Cerebellar cortex (tissue), 1 donor: Measurements from ENCODE around the gene SPEF2.
"Not testable (repeated sequence)": the region's sequence is repeated elsewhere in the genome, so short reads cannot be mapped to it uniquely, and the experiment has no call there.

Experiments
- DNase-seq: peaks from one replicate; pipeline ENCODE4 v3.0.0-alpha.2; 2015; ENCODE audit warnings: low spot score

Gene SPEF2

GRCh38 chr5:35853631-35854030 is 236.0 kb downstream of the SPEF2 start:
- no peak for DNase-seq

DNA sequence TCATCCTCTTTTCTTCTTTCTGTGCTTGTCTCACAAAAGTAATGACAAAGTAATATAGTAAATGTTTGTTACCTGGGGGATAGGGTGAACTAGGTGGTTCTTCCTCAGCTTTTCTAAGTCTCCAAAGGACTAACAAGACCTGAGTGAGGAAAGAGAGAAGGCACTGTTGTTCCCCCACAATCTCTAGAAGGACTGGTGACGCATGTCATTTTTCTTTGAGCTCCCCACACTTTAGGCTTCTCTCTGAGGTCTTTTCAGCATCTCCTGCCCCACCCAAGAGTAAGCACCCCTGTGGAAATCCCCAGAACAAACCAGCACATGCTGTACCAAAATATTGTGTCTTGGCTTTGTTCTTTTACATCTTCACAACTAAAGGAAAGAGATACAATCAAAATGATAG is 236.6 kb downstream of the SPEF2 start:
- no peak for DNase-seq

- DNase-seq = no peak
Observed at GRCh38 chr5:35855187-35855586, 237.5 kb downstream of the SPEF2 start.

DNA sequence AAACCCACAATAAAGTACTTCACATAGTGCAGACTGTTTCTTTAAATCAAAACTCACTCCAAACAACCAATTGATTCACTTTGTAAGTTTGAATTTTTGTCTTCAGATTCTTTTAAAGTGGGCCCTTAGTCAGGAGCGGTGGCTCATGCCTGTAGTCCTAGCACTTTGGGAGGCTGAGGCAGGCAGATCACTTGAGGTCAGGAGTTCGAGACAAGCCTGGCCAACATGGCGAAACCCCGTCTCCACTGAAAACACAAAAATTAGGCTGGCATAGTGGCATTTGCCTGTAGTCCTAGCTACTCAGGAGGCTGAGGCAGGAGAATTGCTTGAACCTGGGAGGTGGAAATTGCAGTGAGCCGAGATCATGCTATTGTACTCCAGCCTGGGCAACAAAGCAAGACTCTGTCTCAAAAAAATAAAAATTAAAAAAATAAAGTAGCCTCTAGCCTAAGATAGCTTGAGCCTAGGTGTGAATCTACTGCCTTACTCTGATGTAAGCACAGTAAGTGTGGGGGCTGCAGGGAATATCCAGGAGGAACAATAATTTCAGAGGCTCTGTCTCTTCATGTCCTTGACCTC is 238.6 kb downstream of the SPEF2 start:
- not testable (repeated sequence) for DNase-seq

DNA sequence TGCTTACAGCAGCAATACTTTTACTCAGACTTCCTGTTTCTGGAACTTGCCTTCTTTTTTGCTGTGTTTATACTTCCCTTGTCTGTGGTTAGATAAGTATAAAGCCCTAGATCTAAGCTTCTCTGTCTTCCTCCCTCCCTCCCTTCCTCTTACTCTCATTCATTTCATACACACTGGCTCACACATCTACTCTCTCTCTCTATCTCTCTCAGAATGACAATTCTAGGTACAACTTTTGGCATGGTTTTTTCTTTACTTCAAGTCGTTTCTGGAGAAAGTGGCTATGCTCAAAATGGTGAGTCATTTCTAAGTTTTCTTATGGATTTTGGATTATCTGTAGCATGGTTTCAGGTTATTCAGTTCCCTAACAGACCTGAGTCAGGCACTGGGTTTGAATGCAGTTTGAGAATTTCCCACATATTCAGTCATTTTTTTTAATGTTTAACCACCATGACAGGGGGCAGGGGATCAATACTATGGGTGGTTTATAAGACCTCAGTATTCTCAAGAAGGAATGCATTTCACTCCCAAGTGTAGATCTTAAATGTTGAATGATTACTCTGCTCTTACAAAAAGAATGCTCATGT is 239.2 kb downstream of the SPEF2 start, which contains the start of gene IL7R:
Gene IL7R (plus strand): TSS at position 127 of the 587 bp plus-strand sequence. CDS start 87 bp downstream, at position 214.
- no peak for DNase-seq

- no peak for DNase-seq
Observed at GRCh38 chr5:35857606-35858205, 240.0 kb downstream of the SPEF2 start.

DNA sequence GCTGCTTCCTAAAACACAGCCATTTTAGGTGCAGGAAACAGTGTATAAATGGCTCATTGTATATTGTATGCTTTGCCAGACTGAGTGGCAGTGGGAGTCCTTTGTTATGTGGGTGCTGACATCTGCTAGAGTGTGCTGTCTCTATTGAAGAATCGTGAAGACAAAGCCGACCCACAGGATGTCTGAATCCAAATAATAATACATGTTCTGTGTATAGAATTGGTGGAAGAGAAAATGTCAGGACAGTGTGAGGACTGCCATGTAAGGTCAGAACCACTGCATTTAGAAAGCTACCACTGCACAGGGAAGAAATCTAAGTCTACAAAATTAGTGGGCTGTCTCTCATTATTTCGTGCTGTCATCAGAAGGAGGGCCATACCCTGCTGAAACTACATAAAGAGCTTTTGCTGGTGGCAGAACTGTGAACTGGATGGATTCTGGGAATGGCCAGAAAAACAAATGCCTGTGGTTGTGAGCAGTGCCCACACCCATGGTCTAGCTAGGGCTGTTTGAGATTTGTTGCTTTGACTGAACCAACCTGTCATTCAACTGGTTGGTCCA is 241.5 kb downstream of the SPEF2 start:
- DNase-seq = no peak

DNA sequence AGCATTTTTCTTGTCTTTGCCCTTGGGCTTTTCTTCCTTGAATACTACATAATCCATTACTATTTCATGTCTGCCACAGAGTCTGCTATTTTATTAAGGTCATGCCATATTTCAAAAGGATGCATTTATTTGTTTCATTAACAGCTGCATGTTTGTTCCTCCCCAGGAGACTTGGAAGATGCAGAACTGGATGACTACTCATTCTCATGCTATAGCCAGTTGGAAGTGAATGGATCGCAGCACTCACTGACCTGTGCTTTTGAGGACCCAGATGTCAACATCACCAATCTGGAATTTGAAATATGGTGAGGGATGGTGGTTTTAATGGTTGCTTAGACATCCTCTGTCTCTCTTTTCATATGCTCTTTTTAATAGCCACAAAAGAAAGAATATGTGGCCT is 243.0 kb downstream of the SPEF2 start:
- no peak for DNase-seq

DNA sequence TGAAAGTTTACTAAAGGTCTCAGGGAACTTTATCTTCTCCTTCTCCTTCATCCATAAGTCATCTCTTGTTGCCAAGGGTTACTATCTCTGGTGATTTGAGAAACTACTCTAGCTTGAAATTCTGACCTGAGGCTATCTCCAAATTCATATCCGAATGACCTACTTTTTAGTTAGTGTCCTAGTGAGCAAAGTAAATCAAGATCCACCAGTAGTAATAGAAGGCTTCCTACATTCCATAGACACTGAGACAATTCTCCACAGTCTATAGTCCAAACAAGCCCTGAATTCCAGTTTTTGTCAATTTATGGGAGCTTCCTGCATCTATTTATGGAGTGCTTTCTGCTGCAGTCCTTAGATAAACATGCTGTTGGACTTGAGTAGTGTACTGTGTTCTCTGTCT is 244.1 kb downstream of the SPEF2 start:
- no peak for DNase-seq

DNA sequence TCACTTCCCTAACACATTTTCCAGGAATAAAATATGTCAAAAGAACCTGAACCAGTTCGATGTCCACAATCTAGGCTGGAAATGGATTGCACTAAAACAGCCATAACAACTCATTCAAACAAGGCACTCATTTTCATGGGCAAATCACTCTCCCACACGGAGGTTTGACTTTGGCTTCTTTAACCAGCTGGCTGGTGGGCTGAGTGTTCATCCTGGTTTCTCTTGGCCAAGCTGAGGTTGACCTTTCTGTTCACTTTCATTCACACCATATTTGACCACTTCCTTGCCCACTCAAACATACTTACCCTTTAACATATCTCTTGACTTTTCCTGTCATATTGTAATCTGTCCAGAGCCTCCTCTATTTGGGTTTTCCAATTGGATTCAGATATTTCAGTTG is 244.5 kb downstream of the SPEF2 start:
- no peak for DNase-seq

DNA sequence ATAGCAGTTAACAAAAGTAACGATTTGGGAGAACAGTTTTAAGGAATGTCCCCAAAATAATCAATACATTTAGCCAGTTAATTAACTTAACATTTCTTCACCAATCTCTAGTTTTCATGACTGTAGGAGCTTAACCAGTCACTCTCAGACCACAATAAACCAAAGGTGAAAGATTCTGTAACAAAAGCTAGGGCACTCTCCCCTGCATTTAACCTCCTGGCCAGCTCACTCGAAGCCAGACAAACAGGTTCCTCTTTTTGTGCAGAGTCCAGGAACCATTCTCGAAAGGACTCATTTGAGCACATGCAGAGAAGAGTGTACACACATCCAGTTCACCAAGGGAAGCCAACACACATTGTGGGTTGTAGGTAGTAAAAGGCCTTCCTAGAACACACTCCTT is 245.5 kb downstream of the SPEF2 start:
- no peak for DNase-seq
